ENCODE results near the gene WDR87.

GRCh38 chr19:37845932-37846331 lies 60.5 kb downstream of the WDR87 start:
- TF ChIP-seq CTCF (conservative IDR thresholded peaks at IDR 0.05; ENCODE audit: low read depth, low read length): no peak
- no peak for TF ChIP-seq RCOR1 (IDR thresholded peaks at IDR 0.05; ENCODE audit: insufficient replicate concordance, low read length)
- TF ChIP-seq POLR2A (IDR thresholded peaks at IDR 0.05; ENCODE audit: low read depth, low read length): no peak
- TF ChIP-seq RAD21 (IDR thresholded peaks at IDR 0.05; ENCODE audit: low read length): no peak
- no peak for TF ChIP-seq RFX5 (IDR thresholded peaks at IDR 0.05; ENCODE audit: low read depth, low read length)
- TF ChIP-seq CEBPB (IDR thresholded peaks at IDR 0.05; ENCODE audit: low read depth, low read length): no peak
- no peak for TF ChIP-seq USF2 (IDR thresholded peaks at IDR 0.05; ENCODE audit: low read depth, low read length)
- no peak for TF ChIP-seq ELK1 (IDR thresholded peaks at IDR 0.05; ENCODE audit: borderline replicate concordance, low read depth, low read length)
- TF ChIP-seq MAZ (IDR thresholded peaks at IDR 0.05; ENCODE audit: borderline replicate concordance, low read depth, low read length): no peak
- no peak for TF ChIP-seq BHLHE40 (IDR thresholded peaks at IDR 0.05; ENCODE audit: low read depth, low read length)
- no peak for TF ChIP-seq SMC3 (IDR thresholded peaks at IDR 0.05; ENCODE audit: low read depth, low read length)
- TF ChIP-seq FOS (IDR thresholded peaks at IDR 0.05; ENCODE audit: low read depth, low read length): no peak
- TF ChIP-seq NFE2L2 (IDR thresholded peaks at IDR 0.05; ENCODE audit: low read depth, low read length): no peak
- TF ChIP-seq MXI1 (IDR thresholded peaks at IDR 0.05; ENCODE audit: borderline replicate concordance, low read depth, low read length): no peak

Data from IMR-90 (cell line).